Erythroblast (primary cell): ENCODE measurements around the gene C17orf50.
"Not testable (repeated sequence)": the region's sequence is repeated elsewhere in the genome, so short reads cannot be mapped to it uniquely, and the experiment has no call there.

Experiments
- DNase-seq, 2 experiments: peaks; one replicate each; lab custom pipeline; 2025; lab: John Stamatoyannopoulos, UW
- GATA1 ChIP-seq: IDR thresholded peaks from 2 replicates; pipeline ENCODE4 v1.6.1; 2011; ENCODE audit warnings: low read depth, mild to moderate bottlenecking, control low read depth, low read length, moderate library complexity
- POLR2A ChIP-seq: IDR thresholded peaks from 2 replicates; pipeline ENCODE4 v1.6.1; 2011; ENCODE audit warnings: mild to moderate bottlenecking, low read length

The C17orf50 gene

DNA sequence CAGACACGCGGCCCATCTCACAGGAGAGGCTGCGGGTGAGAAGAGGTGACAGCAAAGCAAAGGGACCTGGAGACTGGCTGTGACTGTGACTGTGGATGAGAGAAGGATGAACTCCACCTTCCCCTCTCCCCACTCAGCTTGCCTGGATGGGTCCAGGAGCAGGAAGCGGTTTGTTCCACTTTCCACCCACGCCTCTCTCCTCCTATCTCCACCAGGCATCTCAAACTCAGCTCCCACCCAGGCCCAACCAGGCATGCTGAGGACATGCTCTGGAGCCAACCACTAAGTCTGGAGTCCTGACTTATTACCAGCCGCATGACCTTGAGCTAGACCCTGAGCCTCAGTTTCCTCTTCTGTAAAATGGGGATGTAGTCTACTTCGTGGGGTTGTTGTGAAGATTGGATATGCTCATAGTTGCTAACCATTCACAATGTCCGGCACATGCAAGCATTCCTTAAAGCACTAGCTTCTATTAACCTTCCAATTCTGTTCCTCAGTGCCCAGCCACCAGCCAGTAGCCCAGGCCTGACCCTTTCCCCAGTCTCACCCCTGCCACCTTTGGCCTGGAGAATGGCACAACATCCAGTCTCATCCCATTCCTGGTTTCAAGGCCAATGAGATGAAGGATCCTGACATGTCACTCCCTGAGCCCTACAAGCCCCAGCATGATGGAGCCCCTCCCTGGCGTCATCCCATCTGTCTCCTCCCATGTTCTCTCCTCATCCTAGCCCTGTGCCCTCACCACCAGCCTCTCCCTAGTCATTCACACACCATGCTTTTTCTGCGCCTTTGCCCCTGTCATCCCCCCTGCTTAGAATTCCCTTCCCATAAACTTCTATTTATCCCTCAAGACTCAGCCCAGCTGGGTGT, 9.9 kb upstream of the C17orf50 start:
- no peak for TF ChIP-seq GATA1
- no peak for TF ChIP-seq POLR2A
- peak; percentile 19 to 29 for DNase-seq

DNA sequence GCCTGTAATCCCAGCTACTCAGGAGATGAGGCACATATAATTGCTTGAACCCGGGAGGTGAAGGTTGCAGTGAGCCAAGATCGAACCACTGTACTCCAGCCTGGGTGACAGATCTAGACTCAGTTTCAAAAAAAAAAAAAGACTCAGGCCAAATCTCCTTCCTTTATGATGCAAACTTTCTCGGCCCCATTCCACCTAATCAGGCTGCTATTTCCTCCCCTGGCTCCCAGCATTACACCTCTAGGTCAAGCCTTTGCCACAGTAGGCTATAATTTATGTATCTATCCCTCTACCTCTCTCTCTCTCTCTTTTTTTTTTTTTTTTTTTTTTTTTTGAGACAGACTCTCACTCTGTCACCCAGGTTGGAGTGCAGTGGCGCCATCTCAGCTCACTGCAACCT, 9.1 kb upstream of the C17orf50 start:
- DNase-seq = not testable (repeated sequence)

DNA sequence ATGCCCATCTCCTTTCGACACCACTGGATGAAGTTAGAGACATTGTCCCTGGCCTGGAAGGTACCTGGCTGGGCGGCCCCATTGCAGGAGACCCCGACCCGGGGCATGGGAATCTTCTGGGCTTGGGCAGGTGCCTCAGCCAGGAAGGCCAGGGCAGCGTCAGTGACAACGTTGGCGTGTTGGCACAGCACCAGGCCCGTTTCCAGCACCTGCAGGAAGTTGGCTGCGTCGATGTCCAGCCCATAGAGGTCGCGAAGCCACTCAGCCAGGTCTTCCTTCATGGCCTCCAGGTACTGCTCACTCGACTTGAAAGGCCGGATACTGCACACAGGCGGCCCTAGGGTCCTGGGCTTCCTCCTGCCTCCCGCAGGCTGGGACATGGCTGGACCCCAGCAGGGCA, 8.2 kb upstream of the C17orf50 start:
- no peak for DNase-seq

GRCh38 chr17:35752945-35753764, 7.5 kb upstream of the C17orf50 start, which contains the start of gene GAS2L2:
GAS2L2 (minus strand) TSS chr17:35753239; CDS start chr17:35752850, 389 bp downstream.
- DNase-seq = no peak
- TF ChIP-seq POLR2A = no peak
- TF ChIP-seq GATA1 = no peak

More for the DNA sequence above, 8.2 kb upstream of the C17orf50 start:
- TF ChIP-seq GATA1 = no peak
- no peak for TF ChIP-seq POLR2A

- TF ChIP-seq GATA1 = no peak
- TF ChIP-seq POLR2A = no peak
- DNase-seq = no peak
Observed at GRCh38 chr17:35757243-35757642, 3.4 kb upstream of the C17orf50 start.

GRCh38 chr17:35761601-35762000, 914 bp downstream of the C17orf50 start:
- no peak for TF ChIP-seq GATA1
- no peak for TF ChIP-seq POLR2A
- DNase-seq = no peak

DNA sequence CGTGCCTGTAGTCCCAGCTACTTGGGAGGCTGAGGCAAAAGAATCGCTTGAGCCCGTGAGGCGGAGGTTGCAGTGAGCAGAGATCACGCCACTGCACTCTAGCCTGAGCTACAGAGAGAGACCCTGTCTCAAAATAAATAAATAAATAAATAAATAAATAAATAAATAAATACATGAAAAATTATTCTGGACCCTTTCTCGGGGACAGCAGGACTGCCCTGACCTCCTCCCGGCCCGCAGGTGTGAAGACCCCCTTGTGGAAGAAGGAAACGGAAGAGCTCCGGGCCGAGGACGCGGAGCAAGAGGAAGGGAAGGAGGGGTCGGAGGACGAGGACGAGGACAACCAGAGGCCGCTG, 3.1 kb downstream of the C17orf50 start:
- no peak for TF ChIP-seq POLR2A
- DNase-seq = no peak

GRCh38 chr17:35764123-35764991, 3.7 kb downstream of the C17orf50 start:
- DNase-seq = peak; percentile 89 to 93
- TF ChIP-seq POLR2A (no peak), GATA1 (no peak)

DNA sequence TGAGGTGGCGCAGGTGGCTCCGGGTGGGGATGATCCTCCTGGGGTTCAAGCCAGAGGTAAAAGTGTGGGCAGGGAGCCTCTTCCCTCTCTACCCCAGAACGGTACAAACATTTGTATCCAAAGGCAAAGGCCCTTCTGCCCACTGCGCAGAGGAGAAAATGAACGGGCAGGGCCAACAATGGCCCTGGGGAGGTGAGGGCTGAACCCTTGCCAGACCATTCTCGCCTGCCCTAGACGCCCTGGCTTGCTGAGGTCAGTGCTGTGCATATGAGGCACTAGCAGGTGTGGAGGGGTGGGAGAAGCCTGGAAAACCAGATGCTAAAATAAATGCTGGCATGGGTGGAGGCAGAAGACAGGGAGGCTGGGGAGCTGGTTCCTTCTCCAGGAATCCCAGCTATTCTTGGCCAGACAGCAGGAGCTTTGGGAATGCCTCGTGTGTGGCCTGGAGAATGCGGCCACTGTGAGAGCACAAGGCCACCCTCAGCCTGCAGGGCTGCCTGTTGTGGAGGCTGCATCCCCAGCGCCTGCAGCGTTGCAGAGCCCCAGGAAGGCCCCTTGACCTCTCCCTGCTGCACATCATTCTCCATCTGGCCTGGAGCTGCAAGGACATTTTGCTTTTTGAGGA, 4.5 kb downstream of the C17orf50 start:
- TF ChIP-seq POLR2A (no peak), GATA1 (no peak)
- DNase-seq = no peak

DNA sequence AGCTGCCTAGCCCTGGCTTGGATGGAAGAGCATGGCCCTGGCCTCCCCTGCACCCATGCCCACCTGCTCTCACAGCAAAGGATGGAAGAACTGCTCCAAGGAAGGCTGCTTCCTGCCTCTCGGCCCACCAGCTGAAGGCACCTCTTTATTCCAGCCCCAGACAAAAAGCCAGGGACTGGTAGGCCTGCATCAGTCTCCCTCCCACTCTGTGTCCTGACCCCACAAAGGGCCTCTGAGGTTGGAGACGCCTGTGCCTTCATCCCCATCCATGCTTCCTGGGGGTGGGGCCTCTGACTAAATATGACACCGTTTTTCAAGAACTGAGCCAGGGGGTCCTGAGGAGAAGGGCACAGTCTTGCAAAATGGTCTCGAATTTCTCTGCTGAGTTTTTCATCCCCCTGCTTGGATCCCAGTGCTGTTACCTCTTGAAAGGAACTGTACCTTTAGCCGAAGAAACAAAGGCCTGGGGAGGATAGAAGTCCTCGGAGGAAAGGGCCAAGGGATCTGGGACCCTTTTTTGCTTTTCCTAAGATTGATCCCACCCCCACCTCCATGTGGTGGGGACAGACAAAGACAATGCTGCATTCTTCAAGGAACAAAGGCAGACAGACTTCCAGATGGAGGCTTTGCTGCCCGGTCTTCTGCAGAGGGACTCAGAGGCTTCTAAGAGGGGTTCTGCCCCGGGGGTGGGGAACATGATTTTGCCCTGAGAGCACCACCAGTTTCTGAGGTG, 5.2 kb downstream of the C17orf50 start:
- TF ChIP-seq GATA1 = no peak
- TF ChIP-seq POLR2A = no peak
- no peak for DNase-seq

- TF ChIP-seq GATA1 = no peak
- no peak for TF ChIP-seq POLR2A
- DNase-seq = no peak
Observed at GRCh38 chr17:35766489-35766877, 5.8 kb downstream of the C17orf50 start.

DNA sequence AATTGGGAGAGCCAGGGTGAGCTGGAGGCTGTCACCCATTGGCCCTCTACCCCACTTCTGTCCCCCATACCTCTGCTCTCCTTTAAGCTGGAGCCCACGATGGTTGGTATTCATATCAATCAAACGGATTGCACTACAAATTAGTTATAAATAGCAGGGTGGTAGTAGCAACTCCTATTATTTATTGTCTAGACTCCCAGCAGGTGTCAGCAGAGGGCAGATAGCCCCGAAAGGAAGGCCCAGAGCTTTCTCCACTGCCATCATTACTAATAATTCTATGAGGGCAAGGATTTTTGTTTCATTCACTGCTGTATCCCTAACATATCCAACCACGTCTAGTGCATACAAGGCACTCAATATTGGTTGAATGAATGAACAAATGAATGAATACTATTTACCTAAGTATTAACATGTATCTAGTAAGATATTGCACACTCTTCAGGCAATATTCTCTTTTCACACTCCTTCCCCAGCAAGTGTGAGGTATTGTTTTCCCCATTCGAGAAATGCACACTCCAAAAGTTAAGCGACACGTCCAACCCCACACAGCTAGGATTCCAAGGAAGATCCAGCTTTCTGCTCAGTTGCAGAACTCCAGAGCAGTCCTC, 6.3 kb downstream of the C17orf50 start:
- TF ChIP-seq POLR2A = no peak
- TF ChIP-seq GATA1 = no peak
- peak in 1 of 2 experiments; percentile 30 for DNase-seq
